Measurements from ENCODE around the gene ZFP36L1.

The ZFP36L1 gene

GRCh38 chr14:68749487-68750475, 43.1 kb downstream of the ZFP36L1 start:
- intact Hi-C loops (cut with DNase I), result no loop called here
- peak in 1 of 10 donors; percentile 35 for DNase-seq

GRCh38 chr14:68748691-68749090, 44.2 kb downstream of the ZFP36L1 start:
- DNase-seq, result no peak
- intact Hi-C loops (cut with DNase I), result no loop called here

GRCh38 chr14:68748260-68748659, 44.6 kb downstream of the ZFP36L1 start:
- DNase-seq, result no peak
- intact Hi-C loops (cut with DNase I), result no loop called here

- DNase-seq, result no peak
- intact Hi-C loops (cut with DNase I), result no loop called here
Observed at GRCh38 chr14:68747393-68747792, 45.5 kb downstream of the ZFP36L1 start.

- intact Hi-C loops (cut with DNase I), result no loop called here
- DNase-seq, result no peak
Observed at GRCh38 chr14:68744613-68745012, 48.3 kb downstream of the ZFP36L1 start.

GRCh38 chr14:68741839-68742470, 50.9 kb downstream of the ZFP36L1 start:
- intact Hi-C loops (cut with DNase I), result no loop called here
- no peak for DNase-seq

GRCh38 chr14:68741477-68741791, 51.4 kb downstream of the ZFP36L1 start:
- DNase-seq, result no peak
- intact Hi-C loops (cut with DNase I), result no loop called here

- DNase-seq, result no peak
- intact Hi-C loops (cut with DNase I), result no loop called here
Observed at GRCh38 chr14:68740788-68741476, 51.9 kb downstream of the ZFP36L1 start.

- intact Hi-C loops (cut with DNase I), result no loop called here
- no peak for DNase-seq
Observed at GRCh38 chr14:68739701-68740100, 53.2 kb downstream of the ZFP36L1 start.

GRCh38 chr14:68738559-68738958, 54.3 kb downstream of the ZFP36L1 start:
- intact Hi-C loops (cut with DNase I), result no loop called here
- DNase-seq, result no peak

Data from posterior cingulate gyrus (tissue), 11 donors.